Type B pancreatic cell (in vitro differentiated cells): ENCODE measurements around the gene CHCHD6. TPM values are rescaled to one million over a fixed set of nuclear protein-coding genes. Genes with fewer than 3 reads are reported as not detected.

Source experiments
- DNase-seq: peaks from one replicate; pipeline ENCODE4 v3.0.0; 2021; ENCODE audit warnings: mixed read lengths; ENCODE audit not compliant: unreplicated experiment; ENCODE audit errors: extremely low spot score
- H3K27ac Mint-ChIP-seq: 2 replicates; pipeline ENCODE4 v1.8.0; 2021; ENCODE audit warnings: mild to moderate bottlenecking, mixed read lengths
- H3K27me3 Mint-ChIP-seq: 2 replicates; pipeline ENCODE4 v1.8.0; 2021; ENCODE audit warnings: mixed read lengths
- H3K36me3 Mint-ChIP-seq: 2 replicates; pipeline ENCODE4 v1.8.0; 2021; ENCODE audit warnings: mixed read lengths
- H3K4me1 Mint-ChIP-seq: one replicate; pipeline ENCODE4 v1.8.0; 2021; ENCODE audit warnings: mixed read lengths; ENCODE audit not compliant: unreplicated experiment
- H3K4me3 Mint-ChIP-seq: 2 replicates; pipeline ENCODE4 v1.8.0; 2021; ENCODE audit warnings: mild to moderate bottlenecking, mixed read lengths
- H3K9me3 Mint-ChIP-seq: 2 replicates; pipeline ENCODE4 v1.8.0; 2021; ENCODE audit warnings: mixed read lengths
- total RNA-seq: library from RNA; stranded (reverse); gene quantifications from 2 replicates; pipeline ENCODE4 v1.2.1, GENCODE V29; 2021; ENCODE audit warnings: low replicate concordance
- TF ChIP-seq, protein P1 (sequence below): fragments of 200-600 bp; sonication (generic); conservative IDR thresholded peaks from 2 replicates; pipeline ENCODE4 v1.5.0; 2021; ENCODE audit warnings: antibody characterized with exemption, mild to moderate bottlenecking

Gene CHCHD6
- total RNA-seq, 1 donor from 2014 or later, result 17.5 TPM

DNA sequence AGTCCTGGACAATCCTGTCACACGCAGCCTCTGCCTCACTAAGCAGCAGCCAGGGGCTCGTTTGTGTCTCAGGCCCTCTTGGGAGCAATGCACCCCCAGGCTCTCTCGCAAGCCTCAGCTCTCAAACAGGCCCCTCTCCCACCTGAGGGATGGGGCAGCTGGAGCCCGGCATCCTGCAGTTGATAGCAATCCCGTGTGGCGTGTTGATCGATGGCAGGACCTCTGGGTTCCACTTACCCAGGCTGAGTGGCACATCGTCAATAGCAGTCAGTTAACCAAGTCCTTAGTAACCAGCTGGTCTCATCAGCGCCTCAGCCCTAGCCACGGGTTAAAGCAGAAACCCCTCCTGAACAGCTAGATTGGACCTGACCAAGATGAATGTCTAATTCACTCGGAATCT, 242.4 kb downstream of the CHCHD6 start:
- Mint-ChIP-seq H3K36me3 (no peaks in the 10 kb centered on the region), H3K4me1 (peaks cover 3% of the 10 kb centered on the region), H3K27ac (no peak overlapping the region), H3K9me3 (no peaks in the 10 kb centered on the region), H3K27me3 (peaks cover 7% of the 10 kb centered on the region), H3K4me3 (no peak overlapping the region)
- no peak for DNase-seq
- TF ChIP-seq, protein P1, sequence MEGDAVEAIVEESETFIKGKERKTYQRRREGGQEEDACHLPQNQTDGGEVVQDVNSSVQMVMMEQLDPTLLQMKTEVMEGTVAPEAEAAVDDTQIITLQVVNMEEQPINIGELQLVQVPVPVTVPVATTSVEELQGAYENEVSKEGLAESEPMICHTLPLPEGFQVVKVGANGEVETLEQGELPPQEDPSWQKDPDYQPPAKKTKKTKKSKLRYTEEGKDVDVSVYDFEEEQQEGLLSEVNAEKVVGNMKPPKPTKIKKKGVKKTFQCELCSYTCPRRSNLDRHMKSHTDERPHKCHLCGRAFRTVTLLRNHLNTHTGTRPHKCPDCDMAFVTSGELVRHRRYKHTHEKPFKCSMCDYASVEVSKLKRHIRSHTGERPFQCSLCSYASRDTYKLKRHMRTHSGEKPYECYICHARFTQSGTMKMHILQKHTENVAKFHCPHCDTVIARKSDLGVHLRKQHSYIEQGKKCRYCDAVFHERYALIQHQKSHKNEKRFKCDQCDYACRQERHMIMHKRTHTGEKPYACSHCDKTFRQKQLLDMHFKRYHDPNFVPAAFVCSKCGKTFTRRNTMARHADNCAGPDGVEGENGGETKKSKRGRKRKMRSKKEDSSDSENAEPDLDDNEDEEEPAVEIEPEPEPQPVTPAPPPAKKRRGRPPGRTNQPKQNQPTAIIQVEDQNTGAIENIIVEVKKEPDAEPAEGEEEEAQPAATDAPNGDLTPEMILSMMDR, result no peak

DNA sequence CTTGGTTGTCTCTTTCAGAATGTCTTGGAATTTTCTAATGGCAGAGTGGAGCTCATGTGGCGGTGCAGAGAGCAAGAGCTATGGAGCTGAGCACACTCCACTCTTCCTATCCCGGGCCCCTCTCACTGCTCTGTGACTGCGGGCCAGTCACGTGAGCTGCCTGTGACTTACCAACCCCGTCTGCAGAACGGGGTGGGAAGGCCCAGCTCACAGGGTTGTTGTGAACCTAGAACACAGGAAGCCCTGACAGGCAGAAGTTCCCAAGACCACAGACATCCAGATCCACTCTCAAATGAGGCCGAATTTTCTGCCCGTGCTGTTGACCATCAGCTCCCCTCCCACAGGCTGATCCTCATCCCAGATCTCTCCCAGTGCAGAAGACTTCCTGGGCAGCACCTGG, 243.4 kb downstream of the CHCHD6 start:
- Mint-ChIP-seq H3K27ac (no peak overlapping the region), H3K4me3 (no peak overlapping the region), H3K36me3 (no peaks in the 10 kb centered on the region), H3K9me3 (no peaks in the 10 kb centered on the region), H3K27me3 (peaks cover 7% of the 10 kb centered on the region), H3K4me1 (peaks cover 3% of the 10 kb centered on the region)
- DNase-seq, result no peak
- TF ChIP-seq, protein P1, result no peak

DNA sequence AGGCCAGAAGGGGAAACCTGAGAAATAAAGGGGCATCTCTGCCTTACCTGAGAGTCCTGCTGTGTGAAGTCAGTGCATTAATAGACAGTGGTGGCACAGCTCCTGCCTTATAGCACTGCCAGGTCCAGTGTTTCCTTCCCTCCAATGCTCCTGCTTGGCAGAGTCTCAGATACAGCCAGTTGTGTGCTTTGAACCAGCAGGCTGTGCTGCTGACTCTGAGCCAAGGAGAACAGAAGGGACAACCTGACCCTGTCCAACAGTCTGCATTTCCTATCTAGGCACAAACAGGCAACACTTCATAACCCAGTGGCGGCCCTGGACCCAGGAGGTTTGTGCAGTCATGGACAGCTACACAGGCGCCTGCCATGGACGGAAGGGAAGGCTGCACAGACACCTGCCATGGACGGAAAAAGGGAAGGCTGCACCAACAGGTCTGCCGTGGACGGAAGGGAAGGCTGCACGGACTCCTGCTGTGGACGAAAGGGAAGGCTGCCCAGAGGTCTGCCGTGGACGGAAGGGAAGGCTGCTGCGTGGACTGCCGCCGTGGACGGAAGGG, 245.0 kb downstream of the CHCHD6 start:
- H3K4me1 Mint-ChIP-seq, result peaks cover 3% of the 10 kb centered on the region
- DNase-seq, result no peak
- no peak overlapping the region for H3K4me3 Mint-ChIP-seq
- H3K27ac Mint-ChIP-seq, result no peak overlapping the region
- H3K27me3 Mint-ChIP-seq, result peaks cover 7% of the 10 kb centered on the region
- H3K36me3 Mint-ChIP-seq, result no peaks in the 10 kb centered on the region
- H3K9me3 Mint-ChIP-seq, result no peaks in the 10 kb centered on the region
- TF ChIP-seq, protein P1, result no peak

DNA sequence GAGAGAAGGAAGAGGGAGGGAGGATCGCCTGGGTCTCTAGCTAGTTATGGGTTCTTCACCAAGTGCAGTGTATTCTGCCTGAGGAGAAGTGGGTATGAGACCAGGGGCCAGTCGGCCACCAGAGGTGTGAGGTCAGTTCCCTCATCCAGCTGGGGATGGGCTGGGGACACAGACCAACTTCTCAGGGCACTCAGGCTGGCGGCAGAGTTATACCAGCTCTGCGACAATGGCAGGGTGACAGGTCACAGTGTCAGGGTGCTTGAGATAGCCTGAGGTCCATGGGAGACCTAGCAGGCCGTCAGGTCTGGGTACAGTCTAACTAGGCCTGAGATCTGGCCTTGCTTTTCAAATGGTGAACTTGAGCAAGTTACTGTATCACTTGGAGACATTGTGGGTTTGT, 247.5 kb downstream of the CHCHD6 start:
- no peaks in the 10 kb centered on the region for H3K27me3 Mint-ChIP-seq
- TF ChIP-seq, protein P1, result no peak
- no peak for DNase-seq
- H3K36me3 Mint-ChIP-seq, result no peaks in the 10 kb centered on the region
- no peak overlapping the region for H3K4me3 Mint-ChIP-seq
- peaks cover 4% of the 10 kb centered on the region for H3K4me1 Mint-ChIP-seq
- no peaks in the 10 kb centered on the region for H3K9me3 Mint-ChIP-seq
- no peak overlapping the region for H3K27ac Mint-ChIP-seq

DNA sequence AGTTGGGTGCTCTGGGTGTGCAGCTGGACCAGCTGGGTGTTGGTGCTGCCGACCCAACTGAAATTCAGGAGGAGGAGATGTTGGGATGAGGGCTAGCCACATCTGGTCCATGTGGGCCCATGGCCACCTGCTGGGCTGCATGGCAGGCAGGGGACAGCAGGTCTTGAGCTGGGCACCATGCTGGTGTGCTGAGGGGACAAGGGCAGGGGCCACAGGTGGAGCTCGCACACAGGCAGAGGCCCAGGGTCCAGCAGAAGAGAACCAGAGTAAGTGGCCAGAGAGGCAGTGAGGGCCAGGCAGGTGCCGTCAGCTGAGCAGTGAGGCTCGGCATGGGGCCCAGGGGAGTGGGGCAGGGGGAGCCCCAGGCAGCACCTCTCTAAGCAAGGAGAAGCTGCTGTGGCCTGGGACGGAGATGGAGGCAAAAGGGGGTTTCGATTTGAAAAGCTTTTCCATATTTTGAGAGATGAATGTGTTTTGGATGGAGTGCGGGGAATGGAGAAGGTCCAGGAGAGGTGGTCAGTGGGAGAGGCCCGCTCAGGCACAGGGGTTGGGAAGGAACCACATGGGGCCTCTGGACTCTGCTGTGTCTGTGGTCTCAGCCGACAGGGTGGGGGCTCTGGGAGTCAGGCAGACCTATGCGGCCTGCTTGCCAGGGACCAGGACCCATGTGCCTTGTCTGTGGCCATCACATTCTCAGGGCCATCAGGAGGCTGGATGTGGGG, 248.4 kb downstream of the CHCHD6 start:
- Mint-ChIP-seq H3K36me3 (no peaks in the 10 kb centered on the region), H3K9me3 (no peaks in the 10 kb centered on the region), H3K4me3 (no peak overlapping the region), H3K27me3 (no peaks in the 10 kb centered on the region), H3K27ac (no peak overlapping the region), H3K4me1 (peaks cover 4% of the 10 kb centered on the region)
- TF ChIP-seq, protein P1, result no peak
- no peak for DNase-seq
